Testis (tissue), 3 donors: ENCODE data around the gene SOSTDC1. TPM values are rescaled to one million over a fixed set of nuclear protein-coding genes. Genes with fewer than 3 reads are reported as not detected.

ENCODE experiments used
- DNase-seq: peaks from one replicate; pipeline ENCODE4 v3.0.0-alpha.2; 2019
- H3K27ac ChIP-seq, 2 donors: fragments of 200-600 bp; sonication (generic); one replicate each; pipeline ENCODE4 v1.5.1; 2019
- H3K27me3 ChIP-seq: fragments of 200-600 bp; sonication (generic); one replicate; pipeline ENCODE4 v1.5.1; 2019
- H3K36me3 ChIP-seq: fragments of 200-600 bp; sonication (generic); one replicate; pipeline ENCODE4 v1.5.1; 2017; ENCODE audit warnings: low read depth; ENCODE audit errors: missing control alignments
- H3K4me1 ChIP-seq: fragments of 200-600 bp; sonication (generic); one replicate; pipeline ENCODE4 v1.5.1; 2019
- H3K4me3 ChIP-seq, 2 donors: fragments of 200-600 bp; sonication (generic); one replicate each; pipeline ENCODE4 v1.5.1; 2017 to 2019
- H3K9me3 ChIP-seq: fragments of 200-600 bp; sonication (generic); one replicate; pipeline ENCODE4 v1.5.1; 2017
- CTCF ChIP-seq, 3 experiments: fragments of 450-650 bp in 2 of 3; fragments of 200-600 bp in 1 of 3; sonication (generic) in 1 of 3; IDR thresholded peaks; one replicate each; pipeline ENCODE4 v1.5.1; 2016 to 2019; ENCODE audit warnings: antibody characterized with exemption in 3 of 3, mild to moderate bottlenecking in 2 of 3, moderate library complexity in 1 of 3
- POLR2A ChIP-seq: fragments of 450-650 bp; IDR thresholded peaks from one replicate; pipeline ENCODE4 v1.6.1; 2017; ENCODE audit warnings: antibody characterized with exemption, mild to moderate bottlenecking, moderate library complexity
- WGBS, 2 donors: methylation state at CpG; one replicate each; pipeline ENCODE4 v1.1.5; 2018; 5-methylcytosine and 5-hydroxymethylcytosine counted together
- intact Hi-C: fragments of 100-400 bp; cut with DNase I; formaldehyde crosslinking; loops from one replicate; pipeline ENCODE4 v1.15.1; 2023; ENCODE audit warnings: low total_unique reads
- polyA plus RNA-seq: library from polyadenylated mRNA; stranded (reverse); fragments of 350-450 nt; fragmentation: Illumina TruSeq; extraction: RNeasy Lipid Tissue Mini Kit (QIAGEN cat#74804); gene quantifications from one replicate; pipeline ENCODE4 v1.2.3, GENCODE V29; 2014; ENCODE audit warnings: low read depth, low replicate concordance; ENCODE audit not compliant: insufficient read depth
- small RNA-seq, 2 donors: library from RNA; depleted of rRNA; stranded (forward); fragments of <200 nt; gene quantifications; one replicate each; pipeline ENCODE3, GENCODE V24; 2016
- total RNA-seq, 2 donors: library from RNA; depleted of rRNA; stranded (reverse); fragments of >200 nt; gene quantifications; one replicate each; pipeline ENCODE4 v1.2.3, GENCODE V29; 2016

SOSTDC1 gene
- total and polyA plus RNA-seq, 3 donors from 2014 or later, result 1.5 to 5.1 (median 3.8) TPM

DNA sequence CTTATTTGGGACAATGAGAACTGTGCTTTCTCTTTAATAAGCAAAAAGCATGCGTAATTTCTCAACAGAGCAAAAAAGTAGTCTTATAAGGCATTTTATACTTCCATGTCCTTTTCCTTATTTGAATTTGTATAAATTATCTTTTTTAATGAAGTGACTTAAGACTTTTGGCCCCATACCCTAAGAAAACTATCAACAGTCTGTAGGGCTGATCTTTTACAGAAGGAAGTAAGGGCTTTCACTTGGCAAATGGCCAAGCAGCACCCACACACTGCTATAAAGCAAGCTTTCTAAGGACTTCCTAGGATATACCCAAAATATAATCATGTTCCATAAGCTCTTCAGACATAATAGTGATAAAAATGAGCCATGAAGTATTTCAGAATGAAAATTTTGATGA, 47.6 kb downstream of the SOSTDC1 start:
- WGBS, 2 donors, result 63 to 100% methylated on average over 1 of the region's 1 CpG
- TF ChIP-seq POLR2A (no peak), CTCF (IDR thresholded peaks at IDR 0.05) (no peak)
- H3K4me3 ChIP-seq, result no peak overlapping the region
- no peaks in the 10 kb centered on the region for H3K9me3 ChIP-seq
- intact Hi-C loops, result no loop called here
- no peaks in the 10 kb centered on the region for H3K27me3 ChIP-seq
- no peak for DNase-seq
- no peaks in the 10 kb centered on the region for H3K36me3 ChIP-seq
- peaks cover 16% of the 10 kb centered on the region for H3K4me1 ChIP-seq
- H3K27ac ChIP-seq, result no peak overlapping the region

GRCh38 chr7:16416289-16417282, 49.0 kb downstream of the SOSTDC1 start:
- TF ChIP-seq CTCF (IDR thresholded peaks at IDR 0.05) (no peak), POLR2A (no peak)
- 81 to 92% methylated on average over 7 of the region's 7 CpGs for WGBS, 2 donors
- no peak overlapping the region for H3K27ac ChIP-seq
- H3K4me1 ChIP-seq, result peaks cover 7% of the 10 kb centered on the region
- H3K4me3 ChIP-seq, result no peak overlapping the region
- DNase-seq, result no peak
- no peaks in the 10 kb centered on the region for H3K36me3 ChIP-seq
- no peaks in the 10 kb centered on the region for H3K9me3 ChIP-seq
- intact Hi-C loops, result no loop called here
- H3K27me3 ChIP-seq, result no peaks in the 10 kb centered on the region

- H3K27me3 ChIP-seq, result no peaks in the 10 kb centered on the region
- intact Hi-C loops, result no loop called here
These were observed 53.0 kb downstream of the SOSTDC1 start for GRCh38 chr7:16412274-16413254.

More at GRCh38 chr7:16412274-16413254, 53.0 kb downstream of the SOSTDC1 start:
- H3K36me3 ChIP-seq, result no peaks in the 10 kb centered on the region
- TF ChIP-seq POLR2A, result no peak
- no peak for TF ChIP-seq CTCF (IDR thresholded peaks at IDR 0.05)
- DNase-seq, result no peak
- no peaks in the 10 kb centered on the region for H3K9me3 ChIP-seq
- H3K4me1 ChIP-seq, result no peaks in the 10 kb centered on the region
- 65 to 67% methylated on average over 8 of the region's 8 CpGs for WGBS, 2 donors
- no peak overlapping the region for H3K4me3 ChIP-seq
- H3K27ac ChIP-seq, result peak overlapping the region in 1 of 2 donors; percentile 7

Small RNAs within 50 kb of the gene (small RNA-seq; reads per million reads assigned to genes)
- 0 reads per million in 2 donors for gene AC005014.3

Other genes starting within 250 kb of the SOSTDC1 start
- gene CRPPA, start 44.2 kb downstream of the SOSTDC1 start, total RNA-seq, result 1 to 10 TPM; 2.1 to 3.7 TPM
- gene CRPPA, start 44.2 kb downstream of the SOSTDC1 start, polyA plus RNA-seq, result 1.5 TPM
- under 1 TPM; 0.79 to 0.81 TPM for gene LRRC72, start 61.1 kb upstream of the SOSTDC1 start, total RNA-seq
- gene LRRC72, start 61.1 kb upstream of the SOSTDC1 start, polyA plus RNA-seq, result 8.6 TPM
- gene ANKMY2, start 180.0 kb upstream of the SOSTDC1 start, total RNA-seq, result 10 to 100 TPM; 13.4 to 17.0 TPM
- gene ANKMY2, start 180.0 kb upstream of the SOSTDC1 start, polyA plus RNA-seq, result 17.5 TPM
- 10 to 100 TPM; 25.8 to 36.5 TPM for gene BZW2, start 180.4 kb upstream of the SOSTDC1 start, total RNA-seq
- gene BZW2, start 180.4 kb upstream of the SOSTDC1 start, polyA plus RNA-seq, result 23.2 TPM